Stimulated activated CD8-positive, alpha-beta memory T cell treated with anti-CD3 and anti-CD28 coated beads, Interleukin-2, amount 100 ng/mL, for 48 hours (primary cell): Measurements from ENCODE around the gene ARHGAP45.

Experiments
- DNase-seq, 2 donors: peaks; one replicate each; pipeline ENCODE4 v3.0.0-alpha.2; 2020; ENCODE audit warnings: low read depth in 2 of 2

ARHGAP45 gene

DNA sequence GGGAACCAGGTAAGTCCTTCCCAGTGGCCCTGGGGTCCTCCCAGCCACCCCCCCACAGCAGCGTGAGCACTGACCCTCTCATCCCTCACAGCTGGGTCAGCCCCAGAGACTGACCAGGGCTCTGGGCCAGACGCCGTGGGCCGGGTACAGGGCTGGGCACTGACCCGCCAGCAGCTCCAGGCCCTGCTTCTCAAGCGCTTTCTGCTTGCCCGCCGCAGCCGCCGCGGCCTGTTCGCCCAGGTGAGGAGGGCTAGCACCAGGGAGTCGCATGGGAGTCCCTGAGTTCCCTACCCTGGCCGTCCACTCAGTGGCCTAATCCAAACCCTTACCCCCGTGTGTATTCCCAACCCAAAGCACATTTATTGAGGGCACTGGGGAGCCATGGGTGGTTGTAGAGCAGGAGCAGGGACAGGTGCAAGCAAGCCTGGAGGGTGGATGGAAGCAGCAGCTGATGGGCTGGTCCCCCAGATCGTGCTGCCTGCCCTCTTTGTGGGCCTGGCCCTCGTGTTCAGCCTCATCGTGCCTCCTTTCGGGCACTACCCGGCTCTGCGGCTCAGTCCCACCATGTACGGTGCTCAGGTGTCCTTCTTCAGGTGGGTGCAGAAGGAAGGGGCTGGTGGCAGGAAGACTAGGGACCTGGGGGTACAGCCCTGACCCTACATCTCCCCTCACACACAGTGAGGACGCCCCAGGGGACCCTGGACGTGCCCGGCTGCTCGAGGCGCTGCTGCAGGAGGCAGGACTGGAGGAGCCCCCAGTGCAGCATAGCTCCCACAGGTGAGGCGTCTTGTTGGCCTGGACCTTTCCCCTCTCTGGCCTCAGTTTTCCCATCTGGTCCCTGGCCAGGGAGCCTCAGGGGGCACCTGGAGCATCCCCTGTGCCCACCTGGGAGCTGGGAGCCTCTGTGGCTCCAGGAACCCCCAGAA lies 12.6 kb upstream of the ARHGAP45 start:
- no peak for DNase-seq

- no peak for DNase-seq
Observed at GRCh38 chr19:1055028-1055425, 11.9 kb upstream of the ARHGAP45 start.

DNA sequence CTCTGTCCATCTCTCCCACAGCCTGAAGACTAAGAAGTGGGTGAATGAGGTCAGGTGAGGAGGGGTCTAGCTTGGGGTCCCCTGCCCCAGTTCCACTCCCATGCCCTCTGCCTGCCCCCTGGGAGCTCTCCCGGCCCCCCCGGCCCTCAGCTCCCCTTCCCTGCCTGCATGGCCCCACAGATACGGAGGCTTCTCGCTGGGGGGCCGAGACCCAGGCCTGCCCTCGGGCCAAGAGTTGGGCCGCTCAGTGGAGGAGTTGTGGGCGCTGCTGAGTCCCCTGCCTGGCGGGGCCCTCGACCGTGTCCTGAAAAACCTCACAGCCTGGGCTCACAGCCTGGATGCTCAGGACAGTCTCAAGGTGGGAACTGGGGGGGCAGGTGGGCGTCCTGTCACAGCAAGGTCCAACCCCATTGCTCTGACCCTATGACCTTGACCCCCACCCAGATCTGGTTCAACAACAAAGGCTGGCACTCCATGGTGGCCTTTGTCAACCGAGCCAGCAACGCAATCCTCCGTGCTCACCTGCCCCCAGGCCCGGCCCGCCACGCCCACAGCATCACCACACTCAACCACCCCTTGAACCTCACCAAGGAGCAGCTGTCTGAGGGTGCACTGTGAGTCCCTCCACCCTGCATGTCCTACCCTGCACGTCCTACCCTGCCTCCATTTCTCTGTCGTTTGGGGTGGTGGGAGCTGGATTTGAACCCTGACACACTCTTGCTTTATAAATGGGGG lies 10.9 kb upstream of the ARHGAP45 start:
- no peak for DNase-seq

GRCh38 chr19:1057176-1057855 lies 9.7 kb upstream of the ARHGAP45 start:
- DNase-seq, result no peak

GRCh38 chr19:1058112-1058511 lies 8.9 kb upstream of the ARHGAP45 start:
- DNase-seq, result no peak

- no peak for DNase-seq
Observed at GRCh38 chr19:1060689-1061088, 6.3 kb upstream of the ARHGAP45 start.

DNA sequence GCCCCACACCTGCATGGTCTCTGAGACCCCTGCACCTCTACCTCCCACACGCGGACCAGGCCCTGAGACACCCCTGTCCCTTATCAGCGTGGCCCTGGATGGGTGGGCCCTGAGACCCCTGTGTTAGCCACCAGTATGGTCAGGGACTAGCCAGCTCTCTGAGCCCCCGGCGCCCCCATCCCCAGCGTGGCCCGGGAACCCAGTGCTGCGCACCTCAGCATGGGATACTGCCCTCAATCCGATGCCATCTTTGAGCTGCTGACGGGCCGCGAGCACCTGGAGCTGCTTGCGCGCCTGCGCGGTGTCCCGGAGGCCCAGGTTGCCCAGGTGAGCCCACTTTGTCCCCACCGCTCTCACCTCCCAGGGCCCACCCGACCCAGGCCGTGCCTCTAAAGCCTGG lies 5.0 kb upstream of the ARHGAP45 start:
- no peak for DNase-seq

- DNase-seq, result no peak
Observed at GRCh38 chr19:1062387-1063029, 4.5 kb upstream of the ARHGAP45 start.

- peak in 1 of 2 donors; percentile 62 for DNase-seq
Observed at GRCh38 chr19:1063030-1063908, 3.7 kb upstream of the ARHGAP45 start.

DNA sequence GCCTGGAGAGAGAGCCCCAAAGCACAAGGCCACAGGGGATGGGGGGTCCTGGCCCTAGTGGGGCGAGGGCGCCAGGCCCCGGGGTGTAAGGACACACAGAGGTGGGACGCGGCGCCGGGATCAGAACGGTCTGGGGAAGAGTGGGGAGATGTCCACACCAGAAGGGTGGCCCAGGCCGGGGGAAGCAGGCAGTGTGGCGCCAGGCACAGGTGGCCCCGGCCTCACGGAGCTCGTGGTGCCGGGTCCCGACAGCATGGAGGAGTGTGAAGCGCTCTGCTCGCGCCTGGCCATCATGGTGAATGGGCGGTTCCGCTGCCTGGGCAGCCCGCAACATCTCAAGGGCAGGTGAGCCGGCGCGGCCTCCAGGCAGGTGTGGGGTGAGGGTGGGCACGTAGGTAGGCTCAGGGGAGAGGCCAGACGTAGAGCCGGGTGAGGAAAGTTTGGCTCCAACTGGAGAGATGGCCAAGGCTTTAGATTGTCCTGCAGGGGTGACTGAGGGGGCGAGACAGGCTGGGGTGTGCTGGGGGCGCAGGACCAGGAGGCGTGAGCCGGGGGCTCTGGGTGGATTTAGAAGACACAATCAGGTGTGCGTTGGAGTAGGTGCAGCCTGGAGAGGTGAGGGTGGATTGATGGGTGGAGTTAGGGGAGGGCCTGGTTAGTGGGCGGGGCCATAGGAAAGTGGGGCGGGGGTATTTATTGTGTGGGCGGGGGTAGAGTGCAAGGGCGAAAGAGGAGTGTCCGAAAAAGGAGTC lies 2.9 kb upstream of the ARHGAP45 start:
- DNase-seq, result no peak

DNA sequence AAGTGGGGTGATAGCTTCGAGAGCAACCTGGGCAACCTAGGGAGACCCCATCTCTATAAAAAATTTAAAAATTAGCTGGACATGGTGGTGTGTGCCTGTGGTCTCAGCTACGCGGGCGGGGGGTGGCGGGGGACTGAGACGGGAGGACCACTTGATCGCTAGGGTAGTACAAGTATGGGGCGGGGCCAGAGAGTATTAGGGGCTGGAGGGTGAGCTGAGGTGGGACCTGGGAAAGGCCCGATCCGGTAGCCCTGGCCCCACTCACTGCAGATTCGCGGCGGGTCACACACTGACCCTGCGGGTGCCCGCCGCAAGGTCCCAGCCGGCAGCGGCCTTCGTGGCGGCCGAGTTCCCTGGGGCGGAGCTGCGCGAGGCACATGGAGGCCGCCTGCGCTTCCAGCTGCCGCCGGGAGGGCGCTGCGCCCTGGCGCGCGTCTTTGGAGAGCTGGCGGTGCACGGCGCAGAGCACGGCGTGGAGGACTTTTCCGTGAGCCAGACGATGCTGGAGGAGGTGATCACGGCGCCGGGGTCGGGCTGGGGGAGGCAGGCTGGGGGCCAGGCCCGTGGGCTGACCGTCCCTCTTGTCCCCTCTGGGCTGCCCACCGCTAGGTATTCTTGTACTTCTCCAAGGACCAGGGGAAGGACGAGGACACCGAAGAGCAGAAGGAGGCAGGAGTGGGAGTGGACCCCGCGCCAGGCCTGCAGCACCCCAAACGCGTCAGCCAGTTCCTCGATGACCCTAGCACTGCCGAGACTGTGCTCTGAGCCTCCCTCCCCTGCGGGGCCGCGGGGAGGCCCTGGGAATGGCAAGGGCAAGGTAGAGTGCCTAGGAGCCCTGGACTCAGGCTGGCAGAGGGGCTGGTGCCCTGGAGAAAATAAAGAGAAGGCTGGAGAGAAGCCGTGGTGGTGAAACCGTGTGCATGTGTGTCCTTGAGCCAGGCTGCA lies 2.0 kb upstream of the ARHGAP45 start:
- DNase-seq, result peak; percentile 62 to 65

GRCh38 chr19:1065606-1066109 lies 1.3 kb upstream of the ARHGAP45 start:
- no peak for DNase-seq

GRCh38 chr19:1066251-1066747 lies 668 bp upstream of the ARHGAP45 start:
- no peak for DNase-seq

DNA sequence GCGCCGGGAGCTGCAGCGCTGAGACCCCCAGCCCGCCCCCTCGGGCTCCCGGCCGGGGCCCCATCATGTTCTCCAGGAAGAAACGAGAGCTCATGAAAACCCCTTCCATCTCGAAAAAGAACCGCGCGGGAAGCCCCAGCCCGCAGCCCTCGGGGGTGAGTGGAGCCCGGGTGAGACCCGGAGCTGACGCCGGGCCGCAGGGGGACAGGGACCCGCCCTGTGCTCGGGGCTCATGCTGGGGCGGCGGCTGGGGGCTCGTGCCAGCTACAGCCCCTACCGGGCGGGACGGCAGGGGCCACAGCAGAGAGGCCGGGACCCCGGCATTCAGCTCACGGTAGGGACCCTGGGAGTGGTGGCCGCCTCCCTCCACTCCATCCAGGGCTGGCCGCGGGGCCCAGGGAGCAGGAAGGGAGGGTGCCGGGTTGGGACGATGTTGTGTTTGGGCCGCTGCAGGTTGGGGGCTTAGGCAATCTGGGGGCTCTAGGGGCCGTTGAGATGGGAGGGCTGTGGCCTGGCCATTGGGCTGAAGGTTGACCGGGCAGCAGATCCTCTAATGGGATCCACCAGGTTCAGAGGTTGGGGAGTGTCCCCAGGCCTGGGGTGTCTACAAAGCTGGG lies 482 bp downstream of the ARHGAP45 start:
- DNase-seq, result peak in 1 of 2 donors; percentile 63

- DNase-seq, result no peak
Observed at GRCh38 chr19:1068009-1069001, 1.3 kb downstream of the ARHGAP45 start.

DNA sequence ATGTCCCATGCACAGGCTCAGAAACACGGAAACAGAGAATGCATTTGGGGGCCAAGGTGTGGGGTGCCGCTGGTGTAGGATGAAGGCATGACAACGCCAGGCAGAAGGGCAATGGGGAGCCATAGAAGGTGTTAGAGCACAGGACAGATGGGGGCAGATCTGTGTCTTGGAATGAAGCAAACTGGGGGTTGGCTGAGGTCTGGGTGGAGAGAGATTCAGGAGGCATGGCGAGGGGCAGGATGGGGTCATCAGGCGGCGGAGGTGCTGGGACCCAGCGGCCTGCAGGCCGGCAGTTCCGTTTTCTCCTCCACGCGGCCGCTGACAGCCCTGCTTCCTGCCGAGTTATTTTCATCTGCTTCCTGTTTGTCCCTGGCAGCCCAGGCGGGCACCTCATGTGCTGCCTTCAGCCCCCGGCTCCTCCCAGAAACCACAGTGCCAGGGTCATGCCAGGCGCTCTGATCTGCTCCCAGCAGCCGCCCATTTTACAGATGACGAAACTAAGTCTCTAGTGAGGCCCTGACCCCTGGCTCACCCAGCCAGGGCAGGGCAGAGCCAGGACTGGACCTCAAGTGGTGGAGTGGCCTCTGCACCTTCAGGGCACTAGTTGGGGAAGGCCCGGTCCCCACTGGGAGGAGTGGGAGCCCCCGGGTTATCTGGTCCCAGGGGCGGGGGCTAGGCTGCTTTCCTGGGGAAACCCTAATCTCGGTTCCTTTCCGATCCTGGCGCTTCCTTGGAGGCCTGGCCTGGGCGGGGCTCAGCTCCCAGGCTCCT lies 2.2 kb downstream of the ARHGAP45 start:
- DNase-seq, result no peak
